Mononuclear cell (primary cell): ENCODE results near the gene SLC24A2. TPM values are rescaled to one million over a fixed set of nuclear protein-coding genes. Genes with fewer than 3 reads are reported as not detected.

Experiments used
- H3K27me3 ChIP-seq: 2 replicates; pipeline ENCODE4 v1.6.0; 2011; ENCODE audit warnings: low read length, control low read depth; ENCODE audit not compliant: insufficient read depth
- H3K4me1 ChIP-seq: 2 replicates; pipeline ENCODE4 v1.5.1; 2011; ENCODE audit warnings: mild to moderate bottlenecking, low read length, control low read depth; ENCODE audit not compliant: insufficient read depth
- H3K4me3 ChIP-seq: 2 replicates; pipeline ENCODE4 v1.5.1; 2011; ENCODE audit warnings: mild to moderate bottlenecking, low read length, moderate library complexity
- H3K9me3 ChIP-seq: 2 replicates; pipeline ENCODE4 v1.5.1; 2011; ENCODE audit warnings: low read depth, mild to moderate bottlenecking, control low read depth, low read length
- total RNA-seq: library from RNA; depleted of rRNA; stranded (reverse); fragments of >200 nt; gene quantifications from one replicate; pipeline ENCODE4 v1.2.3, GENCODE V29; 2012

The SLC24A2 gene
- total RNA-seq, 1 donor, result 0.10 TPM

GRCh38 chr9:19783500-19783899 lies 5.3 kb downstream of the SLC24A2 start:
- Histone ChIP-seq H3K9me3 (no peaks in the 10 kb centered on the region), H3K27me3 (peaks cover 31% of the 10 kb centered on the region), H3K4me3 (no peak overlapping the region), H3K4me1 (no peaks in the 10 kb centered on the region)

DNA sequence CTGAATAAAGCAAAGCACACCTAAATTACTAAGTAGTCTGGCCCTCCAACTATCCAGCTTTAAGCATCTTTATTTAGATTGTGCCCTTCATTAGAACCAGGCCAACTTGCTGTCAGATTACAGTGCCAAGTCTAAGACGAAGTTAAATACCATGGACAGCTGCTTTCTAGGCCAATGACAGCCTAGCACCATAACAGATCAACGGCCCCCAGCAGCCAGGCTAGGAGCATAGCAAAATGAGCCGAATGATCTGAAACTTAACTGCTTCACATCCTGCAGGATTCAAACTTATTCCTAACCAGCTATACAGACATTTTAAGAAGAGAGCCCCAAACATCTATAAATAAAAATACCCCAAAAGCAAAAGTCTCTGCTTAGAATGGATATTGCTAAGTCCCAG lies 6.8 kb downstream of the SLC24A2 start:
- Histone ChIP-seq H3K27me3 (peaks cover 16% of the 10 kb centered on the region), H3K4me3 (no peak overlapping the region), H3K4me1 (no peaks in the 10 kb centered on the region), H3K9me3 (no peaks in the 10 kb centered on the region)

DNA sequence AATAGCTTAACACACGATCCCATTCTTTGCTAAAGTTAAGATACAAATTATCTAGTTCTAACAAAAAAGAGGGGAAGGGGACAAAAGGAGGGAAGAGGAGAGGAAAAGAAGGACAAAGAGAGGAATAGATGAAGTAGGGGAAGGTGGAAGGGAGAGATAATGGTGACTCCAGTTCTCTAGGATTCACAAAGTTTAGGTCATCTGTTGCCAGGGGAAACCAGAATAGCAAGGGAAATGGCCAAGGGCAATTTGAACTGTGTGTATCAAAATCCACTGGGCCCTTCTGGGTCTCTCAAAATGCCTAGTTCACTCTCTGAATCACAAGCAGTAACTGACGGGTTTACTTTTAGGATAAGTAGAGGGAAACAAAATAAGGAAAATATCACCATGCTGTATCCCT lies 7.6 kb downstream of the SLC24A2 start:
- Histone ChIP-seq H3K27me3 (peaks cover 9% of the 10 kb centered on the region), H3K9me3 (no peaks in the 10 kb centered on the region), H3K4me1 (no peaks in the 10 kb centered on the region), H3K4me3 (no peak overlapping the region)

GRCh38 chr9:19771446-19771845 lies 17.4 kb downstream of the SLC24A2 start:
- no peaks in the 10 kb centered on the region for H3K9me3 ChIP-seq
- H3K4me1 ChIP-seq, result no peaks in the 10 kb centered on the region
- H3K4me3 ChIP-seq, result no peak overlapping the region
- H3K27me3 ChIP-seq, result no peaks in the 10 kb centered on the region

DNA sequence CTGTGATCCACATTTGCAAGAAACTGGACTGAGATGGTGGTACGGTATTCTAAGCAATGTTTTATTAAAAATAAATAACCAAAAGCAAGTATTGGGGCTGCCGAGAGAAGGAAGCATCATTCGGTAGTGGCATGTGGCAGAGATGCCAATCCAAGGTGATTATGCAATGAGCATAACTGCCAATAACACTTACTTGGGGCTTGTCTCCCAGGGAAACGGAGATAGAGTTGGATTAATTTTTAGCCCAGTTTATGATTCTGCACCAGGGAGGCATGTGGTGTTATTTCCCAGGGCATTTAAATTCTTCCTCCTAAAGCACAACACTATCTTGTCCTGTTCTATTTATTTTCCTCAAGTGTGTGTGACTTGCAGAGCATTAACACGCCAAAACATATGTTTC lies 17.9 kb downstream of the SLC24A2 start:
- no peaks in the 10 kb centered on the region for H3K27me3 ChIP-seq

DNA sequence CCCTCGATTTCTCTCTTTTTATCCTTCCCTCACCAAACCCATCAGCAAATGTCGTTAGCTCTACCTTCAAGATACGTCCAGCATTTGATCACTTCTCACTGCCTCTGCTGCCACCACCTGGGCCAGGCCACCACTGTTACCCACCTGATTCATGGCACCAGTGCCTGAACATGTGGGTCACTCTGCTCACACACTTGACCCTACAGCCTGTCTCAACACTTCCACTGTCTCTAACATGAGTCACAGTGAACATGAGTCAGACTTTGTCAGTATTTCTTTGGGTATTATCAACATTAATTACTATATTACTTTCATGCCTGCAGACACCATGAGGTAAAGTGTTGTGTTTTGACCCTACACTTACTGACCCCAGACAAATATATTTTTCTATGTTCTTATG lies 19.6 kb downstream of the SLC24A2 start:
- Histone ChIP-seq H3K4me1 (no peaks in the 10 kb centered on the region), H3K4me3 (no peak overlapping the region), H3K9me3 (no peaks in the 10 kb centered on the region), H3K27me3 (no peaks in the 10 kb centered on the region)

More for the DNA sequence above, 17.9 kb downstream of the SLC24A2 start:
- H3K4me3 ChIP-seq, result no peak overlapping the region
- no peaks in the 10 kb centered on the region for H3K4me1 ChIP-seq
- no peaks in the 10 kb centered on the region for H3K9me3 ChIP-seq

- Histone ChIP-seq H3K4me1 (no peaks in the 10 kb centered on the region), H3K9me3 (no peaks in the 10 kb centered on the region), H3K27me3 (no peaks in the 10 kb centered on the region), H3K4me3 (no peak overlapping the region)
Measured at GRCh38 chr9:19768798-19769197, 20.0 kb downstream of the SLC24A2 start.

DNA sequence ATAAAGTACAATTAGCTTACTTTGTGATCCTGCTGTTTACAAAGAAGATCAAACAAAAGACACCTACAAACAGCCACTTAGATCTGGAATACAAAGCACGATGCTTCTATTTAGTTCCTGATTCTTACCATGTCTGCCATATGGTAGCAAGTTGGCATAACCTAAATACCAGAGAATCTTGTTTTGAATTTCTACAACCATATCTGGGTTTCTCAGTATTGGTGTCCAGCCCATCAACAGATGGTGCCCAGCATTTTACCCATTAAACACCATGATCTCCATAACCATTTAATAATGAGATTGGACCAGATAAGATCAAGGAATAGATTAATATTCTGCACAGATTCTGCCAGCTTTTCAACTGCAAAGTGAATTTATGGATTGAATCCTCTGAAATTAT lies 29.8 kb downstream of the SLC24A2 start:
- no peaks in the 10 kb centered on the region for H3K4me1 ChIP-seq
- no peak overlapping the region for H3K4me3 ChIP-seq
- H3K27me3 ChIP-seq, result no peaks in the 10 kb centered on the region
- H3K9me3 ChIP-seq, result no peaks in the 10 kb centered on the region

DNA sequence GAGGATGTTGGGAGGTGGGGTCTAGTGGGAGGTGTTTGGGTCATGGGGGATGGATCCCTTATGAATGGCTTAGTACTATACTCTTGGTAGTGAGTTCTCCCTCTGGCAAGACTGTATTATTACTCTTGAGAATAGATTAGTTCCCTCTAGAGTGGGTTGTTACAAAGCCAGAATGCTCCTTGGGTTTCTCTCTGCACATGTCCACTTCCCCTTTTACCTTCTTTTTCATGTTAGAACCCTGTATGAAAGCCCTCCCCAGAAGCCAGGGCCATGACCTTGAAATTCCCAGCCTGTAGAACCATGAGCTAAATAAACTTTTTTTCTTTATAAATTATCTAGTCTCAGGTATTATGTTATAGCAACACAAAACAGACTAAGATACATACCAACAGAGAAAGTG lies 31.1 kb downstream of the SLC24A2 start:
- Histone ChIP-seq H3K4me3 (no peak overlapping the region), H3K4me1 (no peaks in the 10 kb centered on the region)

GRCh38 chr9:19754921-19755320 lies 33.9 kb downstream of the SLC24A2 start:
- Histone ChIP-seq H3K4me1 (peaks cover under 1% of the 10 kb centered on the region), H3K9me3 (no peaks in the 10 kb centered on the region), H3K4me3 (no peak overlapping the region), H3K27me3 (no peaks in the 10 kb centered on the region)

More for the DNA sequence above, 31.1 kb downstream of the SLC24A2 start:
- no peaks in the 10 kb centered on the region for H3K27me3 ChIP-seq
- no peaks in the 10 kb centered on the region for H3K9me3 ChIP-seq

DNA sequence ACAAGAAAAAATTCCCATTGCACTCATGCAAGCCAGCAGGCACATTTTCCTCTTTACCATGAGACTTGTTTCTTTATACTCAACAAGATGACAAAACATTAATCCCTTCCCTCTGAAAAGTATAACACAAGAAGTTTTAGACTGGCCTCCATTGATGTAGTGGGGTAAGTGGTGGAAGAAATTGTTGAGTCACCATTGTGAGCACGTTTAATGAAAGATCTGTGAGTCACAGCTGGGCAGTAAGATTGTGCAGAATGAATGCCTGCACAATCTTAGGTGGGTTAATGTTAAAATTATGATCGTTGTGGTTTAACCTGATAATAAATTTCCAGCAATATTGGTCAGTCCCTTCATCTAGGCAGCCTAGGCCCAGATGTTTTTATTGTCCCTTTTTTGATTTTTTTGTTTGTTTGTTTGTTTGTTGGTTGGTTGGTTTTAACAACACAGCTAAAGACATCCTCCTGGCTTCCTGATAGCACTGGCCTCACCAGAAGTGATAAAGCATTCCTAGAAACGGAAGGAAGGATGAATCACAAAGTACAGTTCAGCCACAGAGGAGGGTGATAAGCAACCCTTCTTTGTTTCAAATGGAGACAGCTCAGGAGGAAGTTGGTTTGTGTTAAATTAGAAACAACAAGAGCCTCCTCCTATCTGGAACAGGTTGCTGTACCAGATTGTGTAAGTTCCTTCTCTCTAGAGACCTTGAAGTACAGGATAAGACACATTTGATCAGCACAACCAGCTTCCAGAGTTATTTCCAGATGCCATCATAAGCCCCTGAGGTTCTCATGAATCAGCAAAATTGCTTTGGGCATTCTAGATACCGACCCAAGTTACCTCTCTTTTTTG lies 40.3 kb downstream of the SLC24A2 start:
- Histone ChIP-seq H3K4me3 (no peak overlapping the region), H3K9me3 (no peaks in the 10 kb centered on the region), H3K27me3 (no peaks in the 10 kb centered on the region)

GRCh38 chr9:19746223-19746622 lies 42.6 kb downstream of the SLC24A2 start:
- H3K27me3 ChIP-seq, result no peaks in the 10 kb centered on the region
- peaks cover 24% of the 10 kb centered on the region for H3K4me1 ChIP-seq
- H3K9me3 ChIP-seq, result no peaks in the 10 kb centered on the region
- H3K4me3 ChIP-seq, result no peak overlapping the region

More for the DNA sequence above, 40.3 kb downstream of the SLC24A2 start:
- peaks cover 24% of the 10 kb centered on the region for H3K4me1 ChIP-seq

DNA sequence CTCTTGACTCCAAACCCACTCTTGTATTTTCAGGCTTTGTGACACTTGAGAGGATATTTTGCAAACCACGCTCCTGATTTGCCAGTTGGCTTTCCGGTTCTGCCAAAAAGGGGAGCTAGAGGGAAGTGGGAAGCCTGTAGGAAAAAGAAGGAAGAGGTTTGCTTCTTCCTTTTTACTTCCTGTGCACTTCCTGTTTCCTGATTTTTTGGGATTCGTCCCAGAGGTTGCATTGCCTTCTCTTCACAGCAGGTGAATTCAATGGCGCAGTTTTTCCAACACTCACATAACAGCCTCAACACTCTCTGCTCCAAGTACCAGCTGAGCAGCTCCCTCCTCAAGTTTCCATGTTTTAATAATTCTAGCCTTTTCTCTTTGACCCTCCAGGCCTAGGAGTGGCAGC lies 47.7 kb downstream of the SLC24A2 start:
- Histone ChIP-seq H3K9me3 (no peaks in the 10 kb centered on the region), H3K4me1 (no peaks in the 10 kb centered on the region), H3K4me3 (no peak overlapping the region), H3K27me3 (no peaks in the 10 kb centered on the region)
